Activated CD4-positive, alpha-beta T cell treated with anti-CD3 and anti-CD28 coated beads, Interleukin-2, amount 50 U/mL, for 48 hours (primary cell): ENCODE results near the gene ANKRD30B.
"Not testable (repeated sequence)": the region's sequence is repeated elsewhere in the genome, so short reads cannot be mapped to it uniquely, and the experiment has no call there.

Source experiments
- DNase-seq, 2 experiments: peaks; one replicate each; pipeline ENCODE4 v3.0.0-alpha.2; 2020

The ANKRD30B gene

DNA sequence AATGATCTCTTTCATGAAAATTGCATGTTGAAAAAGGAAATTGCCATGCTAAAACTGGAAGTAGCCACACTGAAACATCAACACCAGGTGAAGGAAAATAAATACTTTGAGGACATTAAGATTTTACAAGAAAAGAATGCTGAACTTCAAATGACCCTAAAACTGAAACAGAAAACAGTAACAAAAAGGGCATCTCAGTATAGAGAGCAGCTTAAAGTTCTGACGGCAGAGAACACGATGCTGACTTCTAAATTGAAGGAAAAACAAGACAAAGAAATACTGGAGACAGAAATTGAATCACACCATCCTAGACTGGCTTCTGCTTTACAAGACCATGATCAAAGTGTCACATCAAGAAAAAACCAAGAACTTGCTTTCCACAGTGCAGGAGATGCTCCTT is 103.6 kb downstream of the ANKRD30B start:
- DNase-seq = not testable (repeated sequence)

- not testable (repeated sequence) for DNase-seq
These were observed 107.7 kb downstream of the ANKRD30B start for GRCh38 chr18:14855634-14856033.

- not testable (repeated sequence) for DNase-seq
These were observed 108.3 kb downstream of the ANKRD30B start for GRCh38 chr18:14856256-14856655.

DNA sequence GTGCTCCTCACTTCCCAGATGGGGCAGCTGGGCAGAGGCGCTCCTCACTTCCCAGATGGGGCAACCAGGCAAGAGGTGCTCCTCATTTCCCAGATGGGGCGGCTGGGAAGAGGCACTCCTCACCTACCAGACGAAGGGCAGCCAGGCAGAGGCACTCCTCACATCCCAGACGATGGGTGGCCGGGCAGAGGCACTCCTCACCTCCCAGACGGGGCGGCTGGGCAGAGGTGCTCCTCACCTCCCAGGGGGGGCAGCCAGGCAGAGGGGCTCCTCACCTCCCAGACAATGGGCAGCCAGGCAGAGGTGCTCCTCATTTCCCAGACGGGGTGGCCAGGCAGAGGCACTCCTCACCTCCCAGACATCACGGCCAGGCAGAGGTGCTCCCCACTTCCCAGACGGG is 110.5 kb downstream of the ANKRD30B start:
- not testable (repeated sequence) for DNase-seq

GRCh38 chr18:14859995-14860394 is 112.0 kb downstream of the ANKRD30B start:
- DNase-seq = not testable (repeated sequence)

GRCh38 chr18:14866426-14866825 is 118.5 kb downstream of the ANKRD30B start:
- not testable (repeated sequence) for DNase-seq

GRCh38 chr18:14867988-14868387 is 120.0 kb downstream of the ANKRD30B start:
- not testable (repeated sequence) for DNase-seq

DNA sequence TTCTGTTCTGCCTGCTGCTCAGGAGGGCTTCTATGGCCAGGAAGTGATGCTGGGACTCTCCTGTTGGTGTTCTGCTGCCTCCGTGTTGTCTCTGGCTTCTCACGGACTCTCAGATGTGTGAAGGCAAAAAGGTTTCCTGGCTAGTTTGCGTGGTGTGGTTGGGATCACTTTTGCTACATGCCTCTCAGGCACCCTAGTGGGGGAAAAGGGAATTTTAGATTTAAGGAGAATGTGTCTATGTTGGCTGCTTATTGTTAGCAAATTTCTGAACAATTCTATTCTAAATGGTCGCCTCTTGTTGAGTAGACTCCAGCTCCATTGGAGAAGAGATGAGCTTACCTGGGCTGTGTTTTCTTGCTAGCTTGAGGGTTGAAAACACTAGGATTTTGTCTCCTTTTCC is 120.9 kb downstream of the ANKRD30B start:
- not testable (repeated sequence) for DNase-seq

DNA sequence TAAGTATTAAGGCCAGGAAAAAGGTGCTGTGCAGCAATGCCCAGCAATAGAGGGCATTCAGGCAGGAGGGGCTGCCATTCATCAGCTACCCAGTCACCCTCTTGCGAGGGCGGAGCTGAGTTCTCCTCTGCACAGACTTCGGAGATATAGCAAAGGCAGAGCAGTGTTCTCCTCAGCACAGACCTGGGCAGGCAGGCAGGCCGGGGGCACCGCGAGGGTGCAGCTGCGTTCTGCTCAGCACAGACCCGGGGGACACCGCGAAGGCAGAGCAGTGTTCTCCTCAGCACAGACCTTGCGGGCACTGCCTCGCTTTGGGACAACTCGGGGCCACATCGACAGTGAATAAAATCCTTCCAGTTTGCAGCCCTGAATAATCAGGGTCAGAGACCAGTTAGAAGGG is 130.9 kb downstream of the ANKRD30B start:
- not testable (repeated sequence) for DNase-seq

DNA sequence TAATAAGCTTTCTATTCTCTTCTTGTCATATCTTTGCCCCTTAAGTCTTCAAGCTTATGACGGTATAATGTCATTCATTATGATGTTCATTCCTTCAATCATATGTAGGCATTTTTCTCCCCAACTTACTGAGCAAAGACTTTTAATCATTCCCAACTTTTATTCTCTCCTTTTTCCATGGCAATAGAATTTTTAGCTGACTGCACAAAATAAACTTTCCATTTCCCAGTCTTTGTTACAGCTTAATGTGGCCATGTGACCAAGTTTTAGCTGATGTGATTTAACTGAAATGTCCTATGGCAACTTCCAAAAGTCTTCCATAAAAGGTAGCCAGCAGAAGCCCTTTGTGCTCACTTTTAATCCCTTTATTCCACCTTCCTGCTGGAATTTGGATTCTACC is 152.5 kb downstream of the ANKRD30B start:
- DNase-seq = no peak
